DND-41 (cell line): ENCODE data around the gene ADAM33.

Source experiments
- ATAC-seq: fragments of 200-7000 bp; cut with Tn5 transposase; 3 replicates; pipeline ENCODE4 v1.9.1; 2021; ENCODE audit warnings: low read depth; ENCODE audit not compliant: insufficient read depth
- DNase-seq: peaks from one replicate; pipeline ENCODE4 v3.0.0-alpha.2; 2020
- H2AFZ ChIP-seq: 2 replicates; pipeline ENCODE4 v1.6.0; 2012; ENCODE audit warnings: low read depth, low read length
- H3K27ac ChIP-seq: 2 replicates; pipeline ENCODE4 v1.5.1; 2012; ENCODE audit warnings: low read length, inconsistent platforms
- H3K27me3 ChIP-seq: fragments of 200-600 bp; sonication (generic); 2 replicates; pipeline ENCODE4 v1.6.0; 2012; ENCODE audit warnings: low read length, mild to moderate bottlenecking, inconsistent platforms; ENCODE audit not compliant: insufficient read depth, poor library complexity
- H3K36me3 ChIP-seq: 2 replicates; pipeline ENCODE4 v1.5.1; 2012; ENCODE audit warnings: low read length, inconsistent platforms; ENCODE audit not compliant: insufficient read depth
- H3K4me1 ChIP-seq: 2 replicates; pipeline ENCODE4 v1.5.1; 2012; ENCODE audit warnings: mild to moderate bottlenecking, low read length; ENCODE audit not compliant: insufficient read depth
- H3K4me2 ChIP-seq: 2 replicates; pipeline ENCODE4 v1.6.0; 2012; ENCODE audit warnings: mild to moderate bottlenecking, moderate library complexity, low read length, inconsistent platforms; ENCODE audit not compliant: insufficient read depth
- H3K4me3 ChIP-seq, 2 experiments: fragments of 200-600 bp in 1 of 2; shearing (Covaris generic) in 1 of 2; 2 replicates each; pipeline ENCODE4 v1.5.1; 2012 to 2016; ENCODE audit warnings: inconsistent platforms in 2 of 2, low read length in 2 of 2, mild to moderate bottlenecking in 2 of 2, low read depth in 1 of 2, moderate library complexity in 1 of 2
- H3K79me2 ChIP-seq: 2 replicates; pipeline ENCODE4 v1.6.0; 2012; ENCODE audit warnings: low read length, inconsistent platforms; ENCODE audit not compliant: insufficient read depth
- H3K9ac ChIP-seq: 2 replicates; pipeline ENCODE4 v1.6.0; 2012; ENCODE audit warnings: low read depth, mild to moderate bottlenecking, inconsistent platforms, low read length, moderate library complexity
- H3K9me3 ChIP-seq: 2 replicates; pipeline ENCODE4 v1.5.1; 2012; ENCODE audit warnings: low read length, moderate library complexity, mild to moderate bottlenecking, inconsistent platforms; ENCODE audit not compliant: insufficient read depth, severe bottlenecking
- H4K20me1 ChIP-seq: 2 replicates; pipeline ENCODE4 v1.6.0; 2012; ENCODE audit warnings: low read length; ENCODE audit not compliant: insufficient read depth
- EZH2 ChIP-seq: IDR thresholded peaks from 3 replicates; pipeline ENCODE4 v1.6.1; 2012; ENCODE audit warnings: borderline replicate concordance, low read depth, mild to moderate bottlenecking, moderate library complexity, low read length, inconsistent platforms; ENCODE audit not compliant: severe bottlenecking
- TF ChIP-seq, protein P1 (sequence below): IDR thresholded peaks from 2 replicates; pipeline ENCODE4 v1.5.1; 2012; ENCODE audit warnings: borderline replicate concordance, low read length, moderate library complexity, mild to moderate bottlenecking; ENCODE audit not compliant: poor library complexity, severe bottlenecking; ENCODE audit errors: extremely low read depth

The ADAM33 gene

DNA sequence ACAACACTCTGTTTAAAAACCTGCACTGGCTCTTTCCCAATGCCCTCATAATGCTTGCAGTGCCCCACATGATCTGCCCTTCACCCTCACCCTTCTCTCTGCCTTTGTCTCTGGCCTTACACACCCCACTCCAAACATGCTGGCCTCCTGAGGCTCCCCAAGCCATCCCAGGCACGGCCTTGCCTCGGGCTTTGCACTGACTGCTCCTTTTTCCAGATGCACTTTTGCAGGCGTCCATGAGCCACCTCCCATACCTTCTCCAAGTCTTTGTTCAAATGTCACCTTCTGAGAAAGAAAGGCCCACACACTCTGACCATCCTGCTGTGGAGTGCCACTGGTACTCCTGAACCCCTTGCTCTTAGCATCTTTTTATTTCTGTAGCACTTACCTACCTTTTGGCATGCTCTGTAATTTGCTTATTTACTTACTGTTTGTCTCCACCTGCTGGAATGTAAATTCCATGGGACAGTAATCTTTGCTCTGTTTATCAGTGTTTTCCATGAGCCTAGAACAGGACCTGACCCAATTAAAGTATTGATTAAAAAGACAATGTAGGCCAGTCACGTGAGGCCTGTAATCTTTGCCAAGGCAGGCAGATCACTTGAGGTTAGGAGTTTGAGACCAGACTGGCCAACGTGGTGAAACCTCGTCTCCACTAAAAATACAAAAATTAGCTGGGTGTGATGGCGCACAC is 49.4 kb downstream of the ADAM33 start:
- no peak for ATAC-seq
- no peak overlapping the region for H3K4me2 ChIP-seq
- no peaks in the 10 kb centered on the region for H3K79me2 ChIP-seq
- H3K27me3 ChIP-seq = no peaks in the 10 kb centered on the region
- H3K4me3 ChIP-seq = no peak overlapping the region
- DNase-seq = no peak
- peaks cover 3% of the 10 kb centered on the region; the same call in 1 of the 2 replicates for H3K4me1 ChIP-seq
- no peak overlapping the region for H3K27ac ChIP-seq
- TF ChIP-seq, protein P1, sequence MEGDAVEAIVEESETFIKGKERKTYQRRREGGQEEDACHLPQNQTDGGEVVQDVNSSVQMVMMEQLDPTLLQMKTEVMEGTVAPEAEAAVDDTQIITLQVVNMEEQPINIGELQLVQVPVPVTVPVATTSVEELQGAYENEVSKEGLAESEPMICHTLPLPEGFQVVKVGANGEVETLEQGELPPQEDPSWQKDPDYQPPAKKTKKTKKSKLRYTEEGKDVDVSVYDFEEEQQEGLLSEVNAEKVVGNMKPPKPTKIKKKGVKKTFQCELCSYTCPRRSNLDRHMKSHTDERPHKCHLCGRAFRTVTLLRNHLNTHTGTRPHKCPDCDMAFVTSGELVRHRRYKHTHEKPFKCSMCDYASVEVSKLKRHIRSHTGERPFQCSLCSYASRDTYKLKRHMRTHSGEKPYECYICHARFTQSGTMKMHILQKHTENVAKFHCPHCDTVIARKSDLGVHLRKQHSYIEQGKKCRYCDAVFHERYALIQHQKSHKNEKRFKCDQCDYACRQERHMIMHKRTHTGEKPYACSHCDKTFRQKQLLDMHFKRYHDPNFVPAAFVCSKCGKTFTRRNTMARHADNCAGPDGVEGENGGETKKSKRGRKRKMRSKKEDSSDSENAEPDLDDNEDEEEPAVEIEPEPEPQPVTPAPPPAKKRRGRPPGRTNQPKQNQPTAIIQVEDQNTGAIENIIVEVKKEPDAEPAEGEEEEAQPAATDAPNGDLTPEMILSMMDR = peak; percentile 45
- no peak for TF ChIP-seq EZH2
- H2AFZ ChIP-seq = no peak overlapping the region
- no peaks in the 10 kb centered on the region for H3K36me3 ChIP-seq
- no peaks in the 10 kb centered on the region for H4K20me1 ChIP-seq
- no peaks in the 10 kb centered on the region for H3K9me3 ChIP-seq
- H3K9ac ChIP-seq = no peak overlapping the region

DNA sequence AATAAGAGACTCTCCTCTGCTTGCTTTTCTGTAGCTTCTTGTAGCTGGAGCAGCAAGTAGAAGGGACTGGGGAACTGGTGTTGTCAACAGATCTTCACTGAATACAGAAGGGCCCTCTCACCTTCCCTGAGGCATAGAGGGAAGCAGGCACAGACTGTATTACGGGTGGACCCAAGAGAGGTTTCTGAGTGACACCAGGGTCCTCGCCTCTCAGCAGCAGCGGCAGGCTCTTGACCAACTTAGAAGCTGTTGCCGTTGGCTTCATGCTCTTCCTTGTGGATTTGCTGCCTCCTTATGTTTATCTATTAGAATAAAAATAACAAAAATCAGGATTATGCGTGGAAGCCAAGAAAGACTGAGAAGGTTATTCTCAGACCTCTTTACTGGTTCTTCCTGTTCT is 50.3 kb downstream of the ADAM33 start:
- Histone ChIP-seq H3K4me1 (peaks cover 3% of the 10 kb centered on the region; the same call in 1 of the 2 replicates), H3K79me2 (no peaks in the 10 kb centered on the region), H3K4me2 (no peak overlapping the region), H3K9me3 (no peaks in the 10 kb centered on the region), H4K20me1 (no peaks in the 10 kb centered on the region), H3K36me3 (no peaks in the 10 kb centered on the region), H2AFZ (no peak overlapping the region), H3K4me3 (no peak overlapping the region), H3K27ac (no peak overlapping the region), H3K27me3 (no peaks in the 10 kb centered on the region), H3K9ac (no peak overlapping the region)
- DNase-seq = no peak
- no peak for ATAC-seq
- TF ChIP-seq, protein P1 = no peak
- TF ChIP-seq EZH2 = no peak

DNA sequence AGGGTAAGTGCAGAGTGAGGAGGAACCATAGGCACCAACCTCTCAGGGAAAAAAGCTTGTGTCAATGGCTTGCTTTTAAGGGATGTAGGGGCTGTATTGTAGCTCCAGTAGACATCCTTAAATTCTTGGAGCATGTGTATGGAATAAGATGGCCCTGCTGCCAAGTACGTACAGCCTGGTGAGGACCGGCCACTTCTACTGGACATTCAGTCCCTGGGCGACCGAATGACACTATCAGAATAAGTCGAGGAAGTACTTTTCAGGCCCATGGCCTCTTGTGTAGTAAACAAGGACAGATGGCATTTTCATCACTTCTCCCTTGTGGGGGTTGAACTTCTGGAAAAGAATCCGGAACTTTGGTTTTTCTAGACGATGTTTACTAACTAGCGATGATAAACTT is 51.4 kb downstream of the ADAM33 start:
- no peak for ATAC-seq
- Histone ChIP-seq H3K4me1 (peaks cover 3% of the 10 kb centered on the region; the same call in 1 of the 2 replicates), H3K4me2 (no peak overlapping the region), H3K9me3 (no peaks in the 10 kb centered on the region), H4K20me1 (no peaks in the 10 kb centered on the region), H3K79me2 (no peaks in the 10 kb centered on the region), H3K4me3 (no peak overlapping the region), H3K36me3 (no peaks in the 10 kb centered on the region), H3K9ac (no peak overlapping the region), H3K27me3 (no peaks in the 10 kb centered on the region), H2AFZ (no peak overlapping the region), H3K27ac (no peak overlapping the region)
- no peak for DNase-seq
- TF ChIP-seq, protein P1 = no peak
- no peak for TF ChIP-seq EZH2

DNA sequence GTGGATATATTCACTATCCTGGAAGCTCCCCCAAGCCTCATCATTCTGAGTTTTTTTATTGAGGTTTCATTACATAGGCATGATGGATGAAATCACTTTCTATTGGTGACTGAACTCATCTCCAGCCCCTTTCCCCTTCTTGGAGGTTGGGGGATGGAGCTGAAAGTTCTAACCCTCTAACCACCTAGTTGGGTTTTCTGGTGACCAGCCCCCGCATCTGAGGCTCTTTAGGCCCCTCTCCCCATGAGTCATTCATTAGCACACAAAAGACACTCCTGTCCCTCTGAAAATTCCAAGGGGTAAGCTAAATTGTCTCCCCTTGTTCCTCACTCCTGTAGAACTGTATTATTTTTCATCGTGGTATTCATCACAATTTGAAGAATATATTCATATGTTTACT is 51.9 kb downstream of the ADAM33 start:
- Histone ChIP-seq H3K4me1 (peaks cover 3% of the 10 kb centered on the region; the same call in 1 of the 2 replicates), H3K4me3 (no peak overlapping the region), H2AFZ (no peak overlapping the region), H3K9ac (no peak overlapping the region), H3K27ac (no peak overlapping the region), H3K27me3 (no peaks in the 10 kb centered on the region), H3K79me2 (no peaks in the 10 kb centered on the region), H3K36me3 (no peaks in the 10 kb centered on the region), H4K20me1 (no peaks in the 10 kb centered on the region), H3K4me2 (no peak overlapping the region), H3K9me3 (no peaks in the 10 kb centered on the region)
- ATAC-seq (no peak), DNase-seq (no peak)
- TF ChIP-seq, protein P1 = no peak
- TF ChIP-seq EZH2 = no peak
